HepG2 (cell line): ENCODE results near the gene AP3D1. TPM values are rescaled to one million over a fixed set of nuclear protein-coding genes. Genes with fewer than 3 reads are reported as not detected.

Source experiments
- ARNT ChIP-seq: fragments of 450-650 bp; IDR thresholded peaks from 2 replicates; pipeline ENCODE4 v1.6.1; 2017
- CENPBD1 ChIP-seq: sonication (generic); formaldehyde crosslinking; IDR thresholded peaks from 2 replicates; pipeline ENCODE4 v1.8.0; 2022; ENCODE audit warnings: missing genetic modification reagents, low read depth, mild to moderate bottlenecking, borderline replicate concordance
- CENPX ChIP-seq: sonication (generic); formaldehyde crosslinking; IDR thresholded peaks from 2 replicates; pipeline ENCODE4 v1.9.0; 2021; ENCODE audit warnings: mild to moderate bottlenecking, missing genetic modification reagents, moderate library complexity
- FOSL1 ChIP-seq: sonication (generic); formaldehyde crosslinking; IDR thresholded peaks from 2 replicates; pipeline ENCODE4 v1.9.0; 2021; ENCODE audit warnings: missing genetic modification reagents, borderline replicate concordance
- GZF1 ChIP-seq: sonication (generic); formaldehyde crosslinking; IDR thresholded peaks from 2 replicates; pipeline ENCODE4 v1.5.1; 2020; ENCODE audit warnings: mild to moderate bottlenecking, missing genetic modification reagents
- HOMEZ ChIP-seq: IDR thresholded peaks from 2 replicates; pipeline ENCODE4 v1.6.1; 2016; ENCODE audit warnings: low read depth
- IKZF5 ChIP-seq: IDR thresholded peaks from 2 replicates; pipeline ENCODE4 v1.6.1; 2018; ENCODE audit warnings: missing genetic modification reagents, mild to moderate bottlenecking, missing compliant biosample characterization
- KMT2B ChIP-seq: IDR thresholded peaks from 2 replicates; pipeline ENCODE4 v1.6.1; 2016; ENCODE audit warnings: missing genetic modification reagents, missing compliant biosample characterization
- PAF1 ChIP-seq: IDR thresholded peaks from 2 replicates; pipeline ENCODE4 v1.6.1; 2016; ENCODE audit warnings: missing genetic modification reagents, missing compliant biosample characterization
- PCBP1 ChIP-seq: fragments of 200-400 bp; formaldehyde crosslinking; IDR thresholded peaks from 2 replicates; pipeline ENCODE4 v1.6.1; 2017; ENCODE audit warnings: mild to moderate bottlenecking, low read depth, low read length, borderline replicate concordance
- PLRG1 ChIP-seq: fragments of 450-650 bp; conservative IDR thresholded peaks from 2 replicates; pipeline ENCODE4 v1.6.1; 2016
- RBM39 ChIP-seq: fragments of 200-400 bp; formaldehyde crosslinking; IDR thresholded peaks from one replicate; pipeline ENCODE4 v1.6.1; 2018; ENCODE audit warnings: antibody characterized with exemption, mild to moderate bottlenecking, low read depth, low read length; ENCODE audit not compliant: poor library complexity, severe bottlenecking
- SIX1 ChIP-seq: sonication (generic); formaldehyde crosslinking; IDR thresholded peaks from 2 replicates; pipeline ENCODE4 v1.4.0; 2020; ENCODE audit warnings: missing genetic modification reagents, borderline replicate concordance
- SKIL ChIP-seq: sonication (generic); formaldehyde crosslinking; IDR thresholded peaks from 2 replicates; pipeline ENCODE4 v1.8.0; 2022; ENCODE audit warnings: missing genetic modification reagents, mild to moderate bottlenecking, moderate library complexity, borderline replicate concordance
- SNAPC5 ChIP-seq: sonication (generic); formaldehyde crosslinking; IDR thresholded peaks from 2 replicates; pipeline ENCODE4 v1.8.1; 2023; ENCODE audit warnings: mild to moderate bottlenecking, missing genetic modification reagents, borderline replicate concordance
- SP2 ChIP-seq: sonication (generic); formaldehyde crosslinking; IDR thresholded peaks from 2 replicates; pipeline ENCODE4 v1.5.1; 2020; ENCODE audit warnings: mild to moderate bottlenecking, missing genetic modification reagents
- SP5 ChIP-seq: IDR thresholded peaks from 2 replicates; pipeline ENCODE4 v1.6.1; 2016; ENCODE audit warnings: low read depth, borderline replicate concordance
- TMF1 ChIP-seq: sonication (generic); formaldehyde crosslinking; IDR thresholded peaks from 2 replicates; pipeline ENCODE4 v1.8.1; 2022; ENCODE audit warnings: low read depth, missing genetic modification reagents
- ZBTB4 ChIP-seq: sonication (generic); formaldehyde crosslinking; IDR thresholded peaks from 2 replicates; pipeline ENCODE4 v1.4.0; 2020; ENCODE audit warnings: missing genetic modification reagents, mild to moderate bottlenecking, borderline replicate concordance
- ZFP62 ChIP-seq: sonication (generic); formaldehyde crosslinking; IDR thresholded peaks from 2 replicates; pipeline ENCODE4 v1.4.0; 2020; ENCODE audit warnings: missing genetic modification reagents
- ZNF329 ChIP-seq: sonication (generic); formaldehyde crosslinking; IDR thresholded peaks from 2 replicates; pipeline ENCODE4 v1.9.0; 2021; ENCODE audit warnings: low read depth, mild to moderate bottlenecking, missing genetic modification reagents
- ZNF619 ChIP-seq: sonication (generic); formaldehyde crosslinking; IDR thresholded peaks from 2 replicates; pipeline ENCODE4 v1.4.0; 2020; ENCODE audit warnings: mild to moderate bottlenecking, missing genetic modification reagents
- polyA plus RNA-seq, 8 experiments: library from polyadenylated mRNA; depleted of rRNA in 3 of 8; stranded (reverse) in 7 of 8; unstranded in 1 of 8; fragments of >200 nt; fragmentation: Illumina TruSeq in 4 of 8; extraction: Trizol in 4 of 8; gene quantifications; 2 replicates each; pipeline versions ENCODE4 v1.2.1 to v1.2.3, GENCODE V29; 2011 to 2016; ENCODE audit warnings: low read depth in 4 of 8, missing spikeins in 1 of 8, mixed read lengths in 1 of 8; ENCODE audit not compliant: insufficient read depth in 1 of 8
- total RNA-seq, 5 experiments: library from RNA; depleted of rRNA; stranded (reverse); fragments of >200 nt; fragmentation: Illumina TruSeq; extraction: Trizol; gene quantifications; 2 replicates each; pipeline ENCODE4 v1.2.3, GENCODE V29; 2016; ENCODE audit warnings: low read depth in 1 of 5

AP3D1 gene
- total and polyA plus RNA-seq, 2 of the 13 experiments (the other 11 are each of a cell fraction or from before 2014, with no cell fraction given): 68.0 to 82.6 TPM

- TF ChIP-seq HOMEZ (no peak), KMT2B (no peak), SKIL (no peak), RBM39 (no peak), TMF1 (CRISPR knock-in tag) (no peak), ZNF329 (CRISPR knock-in tag) (no peak), ZNF619 (CRISPR knock-in tag) (no peak), SP5 (CRISPR knock-in tag) (no peak), CENPBD1 (CRISPR knock-in tag) (no peak), ARNT (no peak), GZF1 (CRISPR knock-in tag) (no peak), IKZF5 (CRISPR knock-in tag) (0 out of 2 replicates have a peak, but pooled peaks have one; percentile 29), FOSL1 (CRISPR knock-in tag) (no peak), SP2 (CRISPR knock-in tag) (no peak), SNAPC5 (CRISPR knock-in tag) (no peak), CENPX (CRISPR knock-in tag) (no peak), PCBP1 (no peak), PAF1 (no peak), SIX1 (no peak), ZFP62 (no peak), PLRG1 (no peak), ZBTB4 (no peak)
Observed at GRCh38 chr19:2064788-2065524, 86.4 kb downstream of the AP3D1 start (continued).
